Lung microvascular endothelial cell (primary cell): ENCODE measurements around the gene PDE4D. TPM values are rescaled to one million over a fixed set of nuclear protein-coding genes. Genes with fewer than 3 reads are reported as not detected.
A peak's percentile ranks its signal among the peaks of the same experiment; 100 is the strongest.
"Not testable (repeated sequence)": the region's sequence is repeated elsewhere in the genome, so short reads cannot be mapped to it uniquely, and the experiment has no call there.

Source experiments
- DNase-seq, 2 donors: peaks; one replicate each; pipeline versions ENCODE4 v3.0.0 to v3.0.0-alpha.2; 2010; ENCODE audit warnings: low read depth in 2 of 2
- total RNA-seq: library from RNA; depleted of rRNA; stranded (reverse); fragments of >200 nt; gene quantifications from 2 replicates; pipeline ENCODE4 v1.2.1, GENCODE V29; 2014

PDE4D gene
- total RNA-seq, 1 donor from 2014 or later: 23.8 TPM

GRCh38 chr5:59479086-59479485, 414.4 kb downstream of the PDE4D start:
- DNase-seq: no peak

DNA sequence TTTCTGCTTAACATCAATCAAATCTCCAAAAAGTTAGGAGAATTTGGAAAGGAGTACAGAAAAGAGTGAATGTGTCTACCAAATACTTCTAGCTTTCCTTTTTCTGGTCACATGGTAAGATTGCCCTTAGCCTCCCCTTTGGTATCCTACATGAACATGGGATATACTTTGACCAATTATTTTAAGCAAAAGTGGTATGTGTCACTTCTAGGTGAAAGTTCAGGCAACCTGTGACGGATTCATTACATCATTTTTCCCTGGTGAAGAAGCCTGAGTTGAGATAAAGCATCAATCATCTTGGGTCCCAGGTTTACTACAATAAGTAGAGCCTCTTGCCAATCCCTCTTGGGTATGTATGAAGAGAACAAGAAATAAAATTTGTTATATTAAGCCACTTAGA, 419.2 kb downstream of the PDE4D start:
- DNase-seq: no peak

- peak in 1 of 2 donors; percentile 20 for DNase-seq
Observed at GRCh38 chr5:59473611-59474010, 419.9 kb downstream of the PDE4D start.

- peak in 1 of 2 donors; percentile 23 for DNase-seq
Observed at GRCh38 chr5:59471463-59471862, 422.1 kb downstream of the PDE4D start.

DNA sequence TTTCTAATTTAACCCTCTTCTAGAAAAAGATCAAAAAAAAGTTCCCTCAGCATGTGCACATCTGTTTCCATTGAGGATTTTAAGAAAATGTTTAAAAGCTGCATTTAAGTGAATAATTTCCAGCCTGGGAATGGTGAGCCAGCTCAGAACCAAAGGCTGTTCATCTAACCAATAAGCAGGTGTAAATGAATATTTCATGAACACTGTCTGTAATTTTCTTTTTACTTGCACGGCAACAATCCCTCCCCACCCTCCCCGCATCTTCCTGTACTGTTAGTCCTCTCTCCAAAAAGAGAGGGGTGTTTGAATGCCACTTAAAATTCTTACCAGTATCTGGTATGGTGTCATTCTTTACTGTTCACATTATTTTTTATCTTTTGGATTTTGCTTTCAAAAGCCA, 425.6 kb downstream of the PDE4D start:
- DNase-seq: no peak

DNA sequence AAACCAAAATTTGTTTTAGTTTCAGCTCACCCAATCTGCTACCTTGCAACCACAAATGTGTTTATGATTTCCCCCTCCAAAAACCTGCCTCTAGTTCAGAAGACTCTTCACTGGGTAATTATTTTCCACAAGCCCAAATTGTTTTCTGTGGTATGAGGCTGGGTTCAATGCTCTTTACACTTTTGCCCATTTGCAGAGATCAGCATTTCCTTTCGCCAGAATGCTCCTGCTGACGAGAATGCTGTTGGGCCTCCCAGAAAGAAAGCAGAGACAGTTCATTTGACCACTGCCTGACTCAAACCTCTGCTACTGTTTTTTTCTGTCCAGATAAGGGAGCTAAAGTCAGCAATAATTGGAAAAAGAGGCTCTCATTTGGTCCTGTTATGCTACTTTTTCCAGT, 427.3 kb downstream of the PDE4D start:
- DNase-seq: no peak

- no peak for DNase-seq
Observed at GRCh38 chr5:59464969-59465368, 428.6 kb downstream of the PDE4D start.

DNA sequence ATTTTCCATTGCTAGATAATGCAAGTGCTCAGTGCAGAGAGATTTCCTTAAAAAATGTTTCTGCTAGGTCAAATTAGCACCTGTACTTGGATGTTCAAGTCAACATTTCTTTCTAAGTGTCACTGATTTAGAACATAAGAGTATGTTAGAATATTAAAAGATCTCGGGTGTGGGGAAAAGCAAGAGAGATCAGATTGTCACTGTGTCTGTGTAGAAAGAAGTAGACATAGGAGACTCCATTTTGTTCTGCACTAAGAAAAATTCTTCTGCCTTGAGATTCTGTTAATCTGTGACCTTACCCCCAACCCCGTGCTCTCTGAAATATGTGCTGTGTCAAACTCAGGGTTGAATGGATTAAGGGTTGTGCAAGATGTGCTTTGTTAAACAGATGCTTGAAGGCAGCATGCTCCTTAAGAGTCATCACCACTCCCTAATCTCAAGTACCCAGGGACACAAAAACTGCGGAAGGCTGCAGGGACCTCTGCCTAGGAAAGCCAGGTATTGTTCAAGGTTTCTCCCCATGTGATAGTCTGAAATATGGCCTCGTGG, 429.8 kb downstream of the PDE4D start:
- DNase-seq: not testable (repeated sequence)

DNA sequence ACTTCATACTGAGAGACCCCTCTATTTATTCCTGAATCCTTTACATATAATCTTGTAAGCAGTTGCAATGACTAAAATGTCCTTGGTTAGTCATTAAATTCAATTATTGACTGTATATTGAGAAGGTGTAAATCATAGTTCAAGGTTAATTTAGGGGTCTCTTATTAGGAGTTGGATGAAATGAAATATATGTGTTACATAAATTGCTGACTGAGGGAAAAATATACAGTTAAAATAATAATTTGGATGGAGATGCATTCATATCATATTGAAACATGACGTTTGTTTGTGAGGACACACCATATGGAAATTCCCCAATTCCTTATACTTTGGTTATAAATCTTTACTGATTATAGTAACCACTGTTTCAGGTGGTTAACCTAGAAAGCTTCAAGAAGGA, 430.6 kb downstream of the PDE4D start:
- no peak for DNase-seq

DNA sequence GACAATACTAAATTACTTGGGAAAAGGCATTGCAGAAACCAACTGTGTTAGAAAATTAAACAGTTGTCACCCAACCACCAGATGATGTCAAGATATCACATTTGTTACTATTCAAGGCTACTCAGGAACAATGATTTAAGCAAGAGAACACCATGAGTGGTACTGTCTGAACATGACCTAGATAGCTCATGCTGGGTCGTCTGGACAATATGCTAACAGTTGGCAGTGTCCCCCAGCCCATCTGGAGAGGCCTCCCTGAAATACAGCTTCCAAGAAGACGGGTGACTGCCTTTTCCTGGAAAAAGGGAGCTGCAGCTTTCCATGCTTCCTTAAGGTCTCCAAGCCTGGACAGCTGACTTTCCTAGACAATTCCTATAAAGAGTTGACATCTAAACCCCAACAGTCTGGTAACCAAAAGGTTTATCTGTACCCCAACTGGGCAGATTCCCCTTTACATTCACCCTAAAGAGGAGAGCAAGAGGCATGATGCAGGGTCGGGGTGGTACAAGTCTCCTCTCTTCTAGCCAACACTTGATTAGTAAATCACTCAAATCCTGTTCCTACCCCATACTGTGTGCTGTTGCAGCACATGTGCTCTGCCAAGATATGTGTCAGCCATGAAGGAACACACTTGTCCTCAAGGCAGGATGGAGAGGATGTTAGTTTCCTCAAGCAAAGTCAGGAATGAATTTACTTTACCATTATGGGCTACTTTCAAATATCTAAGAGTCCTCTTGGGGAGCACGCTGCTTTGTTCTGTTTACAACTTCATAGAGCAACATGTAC, 433.0 kb downstream of the PDE4D start:
- DNase-seq: no peak

DNA sequence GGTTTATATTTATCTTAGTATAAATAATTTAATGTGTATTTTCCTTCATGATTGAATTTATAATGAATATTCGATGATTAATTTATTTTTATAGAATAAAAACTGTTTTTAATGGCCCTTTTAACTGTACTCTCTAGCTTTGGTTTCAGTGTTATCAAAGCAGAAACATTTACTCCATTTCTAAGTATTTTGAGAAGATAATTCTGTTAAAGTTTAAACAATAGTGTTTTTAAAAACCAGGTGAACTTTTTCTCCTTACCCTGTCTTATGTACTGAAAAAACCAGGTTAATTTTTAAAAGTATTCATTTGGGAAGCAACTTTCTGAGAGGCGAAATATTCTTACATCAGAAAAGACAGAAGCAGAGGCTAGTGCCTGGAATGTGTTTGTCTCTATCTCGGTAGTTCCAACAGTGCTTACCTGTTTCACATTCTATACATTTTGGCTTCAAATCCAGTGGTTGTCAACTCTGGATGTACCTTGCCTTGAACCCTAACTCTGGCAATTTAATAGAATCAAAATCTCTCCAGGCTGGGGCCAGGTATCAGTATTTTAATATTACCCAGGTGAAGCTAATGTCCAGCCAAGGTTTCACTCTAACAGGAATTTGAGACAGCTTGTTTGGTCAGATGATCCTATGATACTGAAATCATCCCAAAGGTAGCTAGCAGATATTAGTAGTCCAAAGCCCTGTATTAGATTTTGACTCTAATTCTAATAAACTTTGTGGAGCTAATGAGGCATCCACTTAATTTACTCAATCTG, 434.4 kb downstream of the PDE4D start:
- DNase-seq: no peak

DNA sequence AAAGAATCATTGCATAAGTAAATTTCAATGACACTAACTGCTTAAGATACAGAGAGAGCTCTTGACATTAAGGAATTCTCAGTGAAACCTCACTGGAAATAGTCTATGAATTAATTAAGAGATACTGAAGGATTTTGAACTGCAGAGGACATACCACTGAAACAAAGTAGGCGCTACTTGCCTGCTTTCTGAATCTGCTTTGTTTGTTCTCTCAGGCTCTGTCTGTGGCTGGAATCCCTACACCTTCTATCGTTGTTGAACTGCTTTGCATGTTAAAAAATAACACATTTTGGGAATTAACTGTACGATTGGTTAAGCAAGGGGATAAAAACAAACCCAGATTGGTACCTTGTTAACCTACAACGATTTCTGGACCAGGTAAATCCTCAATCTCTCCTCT, 435.2 kb downstream of the PDE4D start:
- DNase-seq: no peak

DNA sequence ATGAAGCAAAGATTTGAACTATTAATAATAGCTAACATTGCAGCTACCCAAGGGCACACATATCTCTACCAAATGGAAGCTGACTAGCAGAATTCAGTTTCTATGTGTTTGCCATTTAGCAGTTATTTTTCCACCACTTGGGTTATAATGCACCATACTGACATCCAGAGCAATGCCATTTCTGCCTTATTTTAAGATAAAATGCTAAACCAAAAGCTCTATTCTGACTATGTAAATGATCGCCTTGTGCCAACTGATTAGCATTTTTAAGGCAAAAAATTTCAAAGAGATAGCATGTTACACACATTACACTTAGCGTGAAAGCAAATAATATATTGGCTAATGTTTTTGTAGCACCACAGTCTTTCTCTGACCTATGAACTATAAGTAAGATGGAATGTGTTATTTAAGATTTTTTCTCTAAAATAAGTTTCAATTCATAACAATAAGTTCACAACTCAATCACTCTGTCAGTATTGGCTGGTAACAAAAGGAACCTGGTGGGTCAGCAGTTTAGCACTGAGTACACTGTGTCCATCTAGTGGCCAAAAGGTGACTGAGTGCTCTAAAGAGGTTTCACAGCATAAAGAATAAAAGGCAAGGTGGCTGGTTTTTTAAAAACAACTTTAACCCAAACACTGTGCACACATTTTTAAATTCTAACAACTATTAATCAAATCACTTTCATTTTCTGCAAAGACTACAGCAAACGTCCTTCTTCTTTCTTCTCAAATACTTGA, 443.5 kb downstream of the PDE4D start:
- no peak for DNase-seq

GRCh38 chr5:59446356-59446755, 447.2 kb downstream of the PDE4D start:
- no peak for DNase-seq

GRCh38 chr5:59445741-59446140, 447.8 kb downstream of the PDE4D start:
- no peak for DNase-seq

- DNase-seq: no peak
Observed at GRCh38 chr5:59439303-59439702, 454.2 kb downstream of the PDE4D start.

DNA sequence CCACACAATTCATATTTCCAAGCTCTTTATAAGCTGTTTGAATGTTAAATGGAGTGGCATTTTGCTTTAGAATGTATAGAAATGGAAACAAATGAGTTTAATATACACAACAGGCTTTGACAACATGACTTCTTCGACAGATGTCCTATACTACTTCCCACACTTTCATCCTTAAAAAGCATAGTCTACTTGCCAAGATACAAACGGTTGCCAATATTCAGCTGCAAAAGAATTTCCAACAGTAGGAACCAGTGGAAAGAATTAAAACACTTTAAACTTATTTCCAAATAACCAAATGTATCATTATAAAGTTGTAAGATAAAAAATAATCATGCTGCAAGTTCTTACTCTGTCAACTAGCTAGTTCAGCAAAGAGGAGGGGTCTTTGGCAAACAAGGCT, 456.4 kb downstream of the PDE4D start:
- no peak for DNase-seq

DNA sequence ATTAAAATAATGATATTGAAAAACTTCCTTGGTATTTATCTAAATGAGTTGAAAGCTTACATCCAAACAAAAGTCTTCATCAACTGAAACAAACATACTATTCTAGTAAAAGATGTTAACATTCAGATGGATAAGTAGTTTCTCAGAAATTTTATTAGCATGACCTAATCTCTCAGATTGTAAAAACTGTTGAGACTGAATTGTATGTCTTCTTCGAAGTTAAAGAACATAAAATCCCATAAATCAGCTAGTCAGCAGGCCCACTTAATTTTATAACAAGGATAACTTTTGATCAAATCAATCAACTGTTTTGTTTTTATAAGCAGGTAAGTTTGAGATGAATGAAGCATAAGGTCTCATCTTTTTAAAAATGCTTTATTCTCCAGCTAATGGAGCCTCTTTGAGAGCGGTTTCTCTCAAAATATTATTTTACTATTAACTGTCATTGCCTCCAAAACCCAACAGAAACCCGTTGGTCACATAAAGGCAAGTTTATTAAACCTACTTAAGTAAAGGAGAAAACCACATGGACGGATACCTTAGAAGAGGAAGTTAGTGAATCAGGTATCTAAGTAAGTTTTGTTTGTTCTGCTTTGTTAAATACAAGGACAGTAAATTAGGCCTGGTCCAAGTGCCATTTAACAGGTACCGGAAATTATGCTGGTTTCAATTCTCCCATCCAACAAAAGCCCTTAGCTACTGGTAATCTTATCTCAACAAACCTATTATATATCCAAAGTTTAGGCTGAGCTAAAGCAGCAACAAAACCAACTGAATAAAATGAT, 457.0 kb downstream of the PDE4D start:
- DNase-seq: no peak

DNA sequence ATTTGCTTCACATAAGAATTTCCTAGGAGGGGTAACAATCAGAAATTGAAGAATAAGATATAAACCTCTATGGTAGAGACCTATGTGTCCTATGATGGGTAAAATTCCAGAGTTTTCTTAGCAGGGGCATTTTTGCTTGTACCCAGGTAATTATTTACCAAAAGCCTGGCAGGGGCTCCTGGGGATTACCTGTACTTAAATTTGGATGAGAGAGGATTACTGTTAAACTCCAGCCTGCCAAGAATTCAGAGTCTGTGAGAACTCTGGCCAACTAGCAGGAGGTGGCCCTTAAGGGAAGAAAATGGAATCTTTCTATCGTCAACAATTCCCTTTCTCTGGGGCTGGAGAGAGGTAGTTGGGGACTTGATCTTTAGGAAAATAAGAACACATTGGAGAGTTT, 460.4 kb downstream of the PDE4D start:
- no peak for DNase-seq

DNA sequence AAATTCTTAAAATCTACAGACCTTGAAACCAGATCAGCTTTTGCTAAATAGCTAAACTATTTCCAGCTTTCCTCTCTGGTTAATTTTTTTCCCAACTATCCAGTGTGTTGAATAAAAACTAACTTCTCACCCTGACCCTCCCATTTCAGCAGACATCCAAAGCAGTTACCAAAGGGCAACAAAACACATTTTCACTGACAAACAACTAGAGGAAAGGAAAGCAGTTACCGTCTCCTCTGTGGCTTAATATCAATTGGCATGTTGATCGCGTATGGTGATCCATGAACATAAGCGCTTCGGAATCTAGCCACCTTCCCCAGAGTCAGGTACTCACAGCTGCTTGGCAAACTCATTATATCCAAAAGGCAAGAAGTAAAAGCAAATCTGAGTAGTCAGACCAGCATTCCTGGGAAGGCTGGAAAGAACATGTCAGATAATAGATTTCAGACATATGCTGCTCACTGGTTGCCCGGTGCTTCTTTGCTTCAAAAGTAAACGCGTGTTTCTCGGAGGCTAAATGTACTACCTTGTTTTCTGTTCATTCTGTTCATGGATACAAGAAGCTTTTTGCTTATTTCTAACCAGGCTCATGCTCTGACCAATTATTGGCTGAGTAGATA, 463.4 kb downstream of the PDE4D start:
- DNase-seq: no peak

DNA sequence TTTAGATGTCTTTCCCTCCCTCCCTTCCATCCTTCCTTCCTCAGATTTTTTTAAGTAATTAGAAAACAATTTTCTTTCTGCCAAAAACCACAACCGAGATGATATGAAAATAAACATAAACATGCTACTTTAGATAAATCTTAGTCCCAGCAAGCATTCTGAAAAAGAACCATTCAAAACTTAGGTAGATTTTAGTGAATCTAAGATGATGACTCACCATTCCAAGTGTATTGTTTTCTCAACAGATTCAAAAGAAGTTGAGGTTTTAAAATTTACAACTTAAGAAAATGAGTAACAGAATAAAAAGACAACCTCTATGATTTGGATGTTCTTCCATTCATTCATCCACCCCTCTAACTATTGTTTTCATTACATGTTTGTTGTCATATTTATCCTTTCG, 465.1 kb downstream of the PDE4D start:
- DNase-seq: no peak
